Upper lobe of left lung (tissue), 4 donors: ENCODE measurements around the gene COL9A3.

Source experiments
- CTCF ChIP-seq, 6 experiments: fragments of 450-650 bp in 4 of 6; fragments of 200-600 bp in 2 of 6; sonication (generic) in 2 of 6; IDR thresholded peaks; one replicate each; pipeline ENCODE4 v1.5.1; 2016 to 2019; ENCODE audit warnings: antibody characterized with exemption in 6 of 6
- EP300 ChIP-seq, 4 donors: sonication (generic); formaldehyde crosslinking; IDR thresholded peaks; one replicate each; pipeline ENCODE4 v1.5.1; 2017; ENCODE audit warnings: antibody characterized with exemption in 4 of 4, control low read depth in 2 of 4
- POLR2A ChIP-seq, 4 donors: fragments of 450-650 bp; IDR thresholded peaks; one replicate each; pipeline ENCODE4 v1.5.1; 2016 to 2017; ENCODE audit warnings: antibody characterized with exemption in 4 of 4, mild to moderate bottlenecking in 2 of 4
- POLR2AphosphoS5 ChIP-seq, 2 donors: sonication (generic); formaldehyde crosslinking; IDR thresholded peaks; one replicate each; pipeline ENCODE4 v1.5.1; 2017; ENCODE audit warnings: antibody characterized with exemption in 2 of 2

GRCh38 chr20:62809530-62810428 lies 7.1 kb upstream of the COL9A3 start:
- TF ChIP-seq CTCF (IDR thresholded peaks at IDR 0.05): no peak
- no peak for TF ChIP-seq POLR2AphosphoS5 (IDR thresholded peaks at IDR 0.05)
- no peak for TF ChIP-seq POLR2A (IDR thresholded peaks at IDR 0.05)
- no peak for TF ChIP-seq EP300 (IDR thresholded peaks at IDR 0.05)
